A549 (cell line): ENCODE data around the gene CEBPG. TPM values are rescaled to one million over a fixed set of nuclear protein-coding genes. Genes with fewer than 3 reads are reported as not detected.

Experiments used
- ATAC-seq, 2 experiments: fragments of 200-7000 bp in 1 of 2; fragments of >200 bp in 1 of 2; cut with Nextera tagmentation in 1 of 2; cut with Tn5 transposase in 1 of 2; 3 replicates each; pipeline versions ENCODE4 v1.8.0 to v1.9.1; 2018 to 2020; ENCODE audit warnings: mild to moderate bottlenecking in 1 of 2, moderate library complexity in 1 of 2
- CTCF ChIA-PET: fragments of 300-600 bp; sonication (Branson Sonifier 250); formaldehyde crosslinking; extraction: SDS; loops from one replicate; lab custom pipeline; 2021; ENCODE audit warnings: antibody characterized with exemption, inconsistent platforms; lab: Yijun Ruan, JAX
- POLR2A ChIA-PET: fragments of 350-600 bp; formaldehyde crosslinking; extraction: SDS; loops from one replicate; lab custom pipeline; 2021; ENCODE audit warnings: antibody characterized with exemption, inconsistent platforms; lab: Yijun Ruan, JAX
- DNase-seq, 2 experiments: peaks; one replicate each; pipeline versions ENCODE4 v3.0.0 to v3.0.0-alpha.2; 2011 to 2016; ENCODE audit warnings: low read depth in 1 of 2, low spot score in 1 of 2
- FAIRE-seq: peaks from 2 replicates; lab custom pipeline; 2011; peaks lifted over from hg19 to GRCh38; lab: Jason Lieb, UNC
- H3K27ac ChIP-seq, 2 experiments: fragments of >200 bp; sonication (Bioruptor Twin); formaldehyde crosslinking; 3 replicates each; pipeline ENCODE4 v1.5.1; 2016 to 2017
- H3K4me1 ChIP-seq: fragments of >200 bp; sonication (Bioruptor Twin); formaldehyde crosslinking; 3 replicates; pipeline ENCODE4 v1.6.1; 2016
- H3K4me2 ChIP-seq: fragments of >200 bp; sonication (Bioruptor Twin); formaldehyde crosslinking; 3 replicates; pipeline ENCODE4 v1.6.1; 2016
- H3K4me3 ChIP-seq: fragments of >200 bp; sonication (Bioruptor Twin); formaldehyde crosslinking; 3 replicates; pipeline ENCODE4 v1.5.1; 2016
- H3K9me3 ChIP-seq: fragments of >200 bp; sonication (Bioruptor Twin); formaldehyde crosslinking; 3 replicates; pipeline ENCODE4 v1.6.1; 2016
- CBX2 ChIP-seq: fragments of 200-600 bp; sonication (generic); IDR thresholded peaks from 2 replicates; pipeline ENCODE4 v1.6.1; 2016; ENCODE audit warnings: low read depth, mild to moderate bottlenecking, borderline replicate concordance
- CEBPB ChIP-seq, 2 experiments: fragments of >200 bp in 1 of 2; sonication (Bioruptor Twin) in 1 of 2; formaldehyde crosslinking in 1 of 2; IDR thresholded peaks; 2 replicates each; pipeline ENCODE4 v1.6.1; 2012 to 2016
- CHD2 ChIP-seq: fragments of 150-350 bp; IDR thresholded peaks from 2 replicates; pipeline ENCODE4 v1.6.1; 2014; ENCODE audit warnings: low read length; ENCODE audit not compliant: partially characterized antibody
- FOXS1 ChIP-seq: fragments of 250-450 bp; sonication (Bioruptor Pico); IDR thresholded peaks from 2 replicates; pipeline ENCODE4 v1.5.0; 2020; ENCODE audit warnings: mild to moderate bottlenecking, moderate library complexity
- JUNB ChIP-seq: fragments of >200 bp; sonication (Bioruptor Twin); formaldehyde crosslinking; IDR thresholded peaks from 2 replicates; pipeline ENCODE4 v1.6.1; 2016
- MAZ ChIP-seq: fragments of 150-350 bp; IDR thresholded peaks from 2 replicates; pipeline ENCODE4 v1.6.1; 2014; ENCODE audit warnings: antibody characterized with exemption, low read depth, low read length, borderline replicate concordance
- RAD21 ChIP-seq, 2 experiments: fragments of >200 bp in 1 of 2; sonication (Bioruptor Twin) in 1 of 2; formaldehyde crosslinking in 1 of 2; IDR thresholded peaks in 1 of 2; conservative IDR thresholded peaks in 1 of 2; 2 replicates in 1 of 2; 3 replicates in 1 of 2; pipeline ENCODE4 v1.6.1; 2012 to 2018; ENCODE audit warnings: inconsistent platforms in 1 of 2
- RCOR1 ChIP-seq: fragments of 150-350 bp; IDR thresholded peaks from 2 replicates; pipeline ENCODE4 v1.6.1; 2014; ENCODE audit warnings: antibody characterized with exemption, low read length, low read depth
- ZC3H11A ChIP-seq: fragments of 450-650 bp; IDR thresholded peaks from 2 replicates; pipeline ENCODE4 v1.6.1; 2014; ENCODE audit warnings: antibody characterized with exemption, mild to moderate bottlenecking
- ZSCAN20 ChIP-seq: fragments of 250-450 bp; sonication (Bioruptor Pico); IDR thresholded peaks from 2 replicates; pipeline ENCODE4 v1.8.0; 2022; ENCODE audit warnings: mild to moderate bottlenecking, moderate library complexity
- WGBS: methylation state at CpG from one replicate; pipeline ENCODE4 v1.1.6; 2017; ENCODE audit errors: missing lambda C conversion rate; 5-methylcytosine and 5-hydroxymethylcytosine counted together
- polyA plus RNA-seq, 4 experiments: library from polyadenylated mRNA; depleted of rRNA in 3 of 4; stranded (reverse); fragments of >200 nt; fragmentation: RNase III in 1 of 4; extraction: RNeasy Plus Mini Kit Qiagen cat#74134 plus additional on column Dnase treatment in 1 of 4; gene quantifications; 2 replicates in 3 of 4; 3 replicates in 1 of 4; pipeline ENCODE4 v1.2.3, GENCODE V29; 2011 to 2017
- TF ChIP-seq, protein P1 (sequence below): fragments of 250-450 bp; sonication (Bioruptor Pico); IDR thresholded peaks from 2 replicates; pipeline ENCODE4 v1.5.0; 2021; ENCODE audit warnings: mild to moderate bottlenecking, moderate library complexity, borderline replicate concordance
- TF ChIP-seq, protein P2 (sequence below): IDR thresholded peaks from 2 replicates; pipeline ENCODE4 v1.6.1; 2012
- TF ChIP-seq, protein P3 (sequence below): fragments of >200 bp; sonication (Bioruptor Twin); formaldehyde crosslinking; IDR thresholded peaks from 2 replicates; pipeline ENCODE4 v1.6.1; 2016
- TF ChIP-seq, protein P4 (sequence below): fragments of 200-600 bp; sonication (generic); IDR thresholded peaks from 2 replicates; pipeline ENCODE4 v1.6.1; 2016; ENCODE audit warnings: antibody characterized with exemption, mild to moderate bottlenecking, moderate library complexity

The CEBPG gene
- polyA plus RNA-seq, 2 of the 4 experiments (the other 2 are of a cell fraction), result 34.3 to 138 TPM

DNA sequence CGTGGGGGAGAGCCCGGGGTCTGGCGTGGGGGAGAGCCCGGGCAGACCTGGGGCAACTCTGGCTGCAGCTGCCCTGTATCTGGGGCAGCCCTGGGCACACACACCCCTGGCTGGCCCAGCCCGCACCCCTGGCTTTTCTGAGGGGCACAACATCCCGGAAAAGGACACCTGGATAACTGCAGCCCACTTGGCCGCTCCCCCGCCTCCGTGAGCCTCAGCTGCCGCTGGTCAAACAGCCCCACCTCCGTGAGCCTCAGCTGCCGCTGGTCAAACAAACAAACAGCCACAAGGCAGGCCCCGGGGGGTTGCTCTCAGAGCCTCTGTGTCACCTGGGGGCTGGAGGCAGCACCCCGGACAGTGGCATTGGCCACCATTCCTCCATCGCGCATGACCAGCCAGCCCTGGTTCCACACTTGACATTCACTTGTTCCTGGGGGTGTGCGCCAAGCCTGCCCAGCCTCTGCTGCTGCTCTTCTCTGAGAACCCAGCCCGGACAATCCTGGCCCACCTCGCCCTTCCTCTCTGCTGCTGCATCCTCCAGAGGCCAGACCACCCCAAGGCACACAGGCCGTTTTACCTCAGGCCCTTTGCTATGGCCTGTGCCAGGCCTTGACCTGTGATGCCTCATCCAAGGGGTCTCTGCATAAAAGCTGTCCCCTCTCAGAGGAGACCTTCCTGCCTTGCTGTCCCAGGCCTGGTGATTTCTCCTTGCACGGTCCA, 19.9 kb downstream of the CEBPG start:
- FAIRE-seq (no peak), DNase-seq (no peak)
- 0 out of 6 replicates have a peak overlapping the region, but pooled peaks of 1 of the 2 experiments have one; percentile 47 for H3K27ac ChIP-seq
- H3K4me3 ChIP-seq, result no peak overlapping the region
- no peak overlapping the region for H3K4me2 ChIP-seq
- ChIA-PET POLR2A (interaction anchor here (1.1 to 2.3 kb wide), 3 partner anchors 20 to 217 kb away, joined by 3 to 15 read pairs (median 14); partner anchors contain the start of genes CEBPA and CEBPG), CTCF (interaction anchor here (0.6 to 36.3 kb wide), 12 partner anchors 1 to 684 kb away, joined by 3 to 1493 read pairs (median 10); partner anchors contain the start of genes CEBPA and CEBPG)
- no peaks in the 10 kb centered on the region for H3K9me3 ChIP-seq
- peaks cover 30% of the 10 kb centered on the region for H3K4me1 ChIP-seq
- TF ChIP-seq ZC3H11A, result no peak
- no peak for TF ChIP-seq ZSCAN20 (CRISPR knock-in tag)
- TF ChIP-seq CHD2, result no peak
- TF ChIP-seq, protein P1, sequence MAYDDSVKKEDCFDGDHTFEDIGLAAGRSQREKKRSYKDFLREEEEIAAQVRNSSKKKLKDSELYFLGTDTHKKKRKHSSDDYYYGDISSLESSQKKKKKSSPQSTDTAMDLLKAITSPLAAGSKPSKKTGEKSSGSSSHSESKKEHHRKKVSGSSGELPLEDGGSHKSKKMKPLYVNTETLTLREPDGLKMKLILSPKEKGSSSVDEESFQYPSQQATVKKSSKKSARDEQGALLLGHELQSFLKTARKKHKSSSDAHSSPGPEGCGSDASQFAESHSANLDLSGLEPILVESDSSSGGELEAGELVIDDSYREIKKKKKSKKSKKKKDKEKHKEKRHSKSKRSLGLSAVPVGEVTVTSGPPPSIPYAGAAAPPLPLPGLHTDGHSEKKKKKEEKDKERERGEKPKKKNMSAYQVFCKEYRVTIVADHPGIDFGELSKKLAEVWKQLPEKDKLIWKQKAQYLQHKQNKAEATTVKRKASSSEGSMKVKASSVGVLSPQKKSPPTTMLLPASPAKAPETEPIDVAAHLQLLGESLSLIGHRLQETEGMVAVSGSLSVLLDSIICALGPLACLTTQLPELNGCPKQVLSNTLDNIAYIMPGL (CRISPR knock-in tag), result no peak
- TF ChIP-seq, protein P2, sequence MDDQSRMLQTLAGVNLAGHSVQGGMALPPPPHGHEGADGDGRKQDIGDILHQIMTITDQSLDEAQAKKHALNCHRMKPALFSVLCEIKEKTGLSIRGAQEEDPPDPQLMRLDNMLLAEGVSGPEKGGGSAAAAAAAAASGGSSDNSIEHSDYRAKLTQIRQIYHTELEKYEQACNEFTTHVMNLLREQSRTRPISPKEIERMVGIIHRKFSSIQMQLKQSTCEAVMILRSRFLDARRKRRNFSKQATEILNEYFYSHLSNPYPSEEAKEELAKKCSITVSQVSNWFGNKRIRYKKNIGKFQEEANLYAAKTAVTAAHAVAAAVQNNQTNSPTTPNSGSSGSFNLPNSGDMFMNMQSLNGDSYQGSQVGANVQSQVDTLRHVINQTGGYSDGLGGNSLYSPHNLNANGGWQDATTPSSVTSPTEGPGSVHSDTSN, result no peak
- no peak for TF ChIP-seq JUNB
- no peak for TF ChIP-seq RCOR1
- TF ChIP-seq RAD21 (conservative IDR thresholded peaks at IDR 0.05 in 1 of 2, IDR thresholded peaks at IDR 0.05 in 1 of 2), result no peak
- TF ChIP-seq, all 56 proteins: peak for 0
- no peak; a peak in 1 of 6 replicates for ATAC-seq
- WGBS, result 81% methylated on average over 18 of the region's 21 CpGs

DNA sequence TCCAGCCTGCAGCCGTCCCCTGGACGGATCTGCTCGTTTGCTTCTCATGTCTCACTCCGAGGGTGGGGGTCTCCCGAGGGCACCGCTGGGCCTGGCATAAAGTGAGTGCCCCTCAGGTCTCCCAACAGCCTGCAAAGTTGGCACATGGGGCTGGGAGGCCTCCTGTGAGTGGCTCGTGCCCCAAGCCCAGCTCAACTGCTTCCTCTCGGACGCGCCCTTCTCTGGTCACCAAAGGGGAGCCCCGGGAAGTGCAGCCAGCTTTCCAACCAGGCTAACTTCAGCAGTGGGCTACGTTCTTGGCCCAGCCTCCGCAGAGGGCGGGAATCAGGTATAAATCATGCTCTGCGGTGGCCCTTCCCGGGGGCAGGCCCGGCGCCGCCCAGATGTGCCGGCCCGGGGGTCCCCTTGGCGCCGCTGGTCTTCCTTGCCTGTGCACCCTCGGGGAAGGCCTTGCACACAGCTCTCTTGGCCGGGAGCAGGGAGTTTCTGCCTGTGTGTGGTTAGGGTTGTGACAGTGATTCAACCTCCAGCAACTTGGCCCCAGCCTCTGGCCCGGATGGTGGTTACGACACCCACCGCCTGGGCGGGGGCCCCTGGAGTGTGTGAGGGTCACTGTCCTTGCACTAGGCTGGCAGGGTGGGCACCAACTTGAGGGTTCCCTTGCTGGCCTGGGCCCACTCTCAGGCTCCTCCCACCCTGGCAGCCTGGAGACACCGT, 20.7 kb downstream of the CEBPG start:
- FAIRE-seq, result no peak
- POLR2A ChIA-PET, result interaction anchor here (1.1 to 2.3 kb wide), 3 partner anchors 20 to 217 kb away, joined by 3 to 15 read pairs (median 14); partner anchors contain the start of genes CEBPA and CEBPG

More for the DNA sequence above, 20.7 kb downstream of the CEBPG start:
- TF ChIP-seq ZC3H11A, result no peak
- TF ChIP-seq, protein P3, sequence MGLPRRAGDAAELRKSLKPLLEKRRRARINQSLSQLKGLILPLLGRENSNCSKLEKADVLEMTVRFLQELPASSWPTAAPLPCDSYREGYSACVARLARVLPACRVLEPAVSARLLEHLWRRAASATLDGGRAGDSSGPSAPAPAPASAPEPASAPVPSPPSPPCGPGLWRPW, result no peak
- TF ChIP-seq FOXS1 (CRISPR knock-in tag), result no peak
- TF ChIP-seq MAZ, result no peak
- TF ChIP-seq, protein P4, sequence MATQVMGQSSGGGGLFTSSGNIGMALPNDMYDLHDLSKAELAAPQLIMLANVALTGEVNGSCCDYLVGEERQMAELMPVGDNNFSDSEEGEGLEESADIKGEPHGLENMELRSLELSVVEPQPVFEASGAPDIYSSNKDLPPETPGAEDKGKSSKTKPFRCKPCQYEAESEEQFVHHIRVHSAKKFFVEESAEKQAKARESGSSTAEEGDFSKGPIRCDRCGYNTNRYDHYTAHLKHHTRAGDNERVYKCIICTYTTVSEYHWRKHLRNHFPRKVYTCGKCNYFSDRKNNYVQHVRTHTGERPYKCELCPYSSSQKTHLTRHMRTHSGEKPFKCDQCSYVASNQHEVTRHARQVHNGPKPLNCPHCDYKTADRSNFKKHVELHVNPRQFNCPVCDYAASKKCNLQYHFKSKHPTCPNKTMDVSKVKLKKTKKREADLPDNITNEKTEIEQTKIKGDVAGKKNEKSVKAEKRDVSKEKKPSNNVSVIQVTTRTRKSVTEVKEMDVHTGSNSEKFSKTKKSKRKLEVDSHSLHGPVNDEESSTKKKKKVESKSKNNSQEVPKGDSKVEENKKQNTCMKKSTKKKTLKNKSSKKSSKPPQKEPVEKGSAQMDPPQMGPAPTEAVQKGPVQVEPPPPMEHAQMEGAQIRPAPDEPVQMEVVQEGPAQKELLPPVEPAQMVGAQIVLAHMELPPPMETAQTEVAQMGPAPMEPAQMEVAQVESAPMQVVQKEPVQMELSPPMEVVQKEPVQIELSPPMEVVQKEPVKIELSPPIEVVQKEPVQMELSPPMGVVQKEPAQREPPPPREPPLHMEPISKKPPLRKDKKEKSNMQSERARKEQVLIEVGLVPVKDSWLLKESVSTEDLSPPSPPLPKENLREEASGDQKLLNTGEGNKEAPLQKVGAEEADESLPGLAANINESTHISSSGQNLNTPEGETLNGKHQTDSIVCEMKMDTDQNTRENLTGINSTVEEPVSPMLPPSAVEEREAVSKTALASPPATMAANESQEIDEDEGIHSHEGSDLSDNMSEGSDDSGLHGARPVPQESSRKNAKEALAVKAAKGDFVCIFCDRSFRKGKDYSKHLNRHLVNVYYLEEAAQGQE, result no peak
- no peak for TF ChIP-seq CBX2
- 0 out of 4 replicates have a peak, but pooled peaks of 1 of the 2 experiments have one; percentile 17 for TF ChIP-seq CEBPB (IDR thresholded peaks at IDR 0.05)
- no peak for TF ChIP-seq ZSCAN20 (CRISPR knock-in tag)
- CTCF ChIA-PET, result interaction anchor here (0.6 to 36.3 kb wide), 16 partner anchors 0 to 685 kb away, joined by 3 to 1493 read pairs (median 4); partner anchors contain the start of genes CEBPA and CEBPG
- WGBS, result 79% methylated on average over 29 of the region's 30 CpGs
- no peak for DNase-seq
- peak overlapping the region in 1 of 2 experiments; percentile 47; a peak in 3 of 6 replicates for H3K27ac ChIP-seq
- no peak overlapping the region for H3K4me2 ChIP-seq
- ATAC-seq, result peak; percentile 5 to 7; a peak in 2 of 6 replicates
- no peaks in the 10 kb centered on the region for H3K9me3 ChIP-seq
- no peak overlapping the region for H3K4me3 ChIP-seq
- peaks cover 30% of the 10 kb centered on the region for H3K4me1 ChIP-seq
